NK-92 (cell line): ENCODE measurements around the gene PRKAG2.
"Not testable (repeated sequence)": the region's sequence is repeated elsewhere in the genome, so short reads cannot be mapped to it uniquely, and the experiment has no call there.

Experiments used
- DNase-seq: peaks from one replicate; lab custom pipeline; 2025; ENCODE audit not compliant: unreplicated experiment; lab: John Stamatoyannopoulos, UW

The PRKAG2 gene

DNA sequence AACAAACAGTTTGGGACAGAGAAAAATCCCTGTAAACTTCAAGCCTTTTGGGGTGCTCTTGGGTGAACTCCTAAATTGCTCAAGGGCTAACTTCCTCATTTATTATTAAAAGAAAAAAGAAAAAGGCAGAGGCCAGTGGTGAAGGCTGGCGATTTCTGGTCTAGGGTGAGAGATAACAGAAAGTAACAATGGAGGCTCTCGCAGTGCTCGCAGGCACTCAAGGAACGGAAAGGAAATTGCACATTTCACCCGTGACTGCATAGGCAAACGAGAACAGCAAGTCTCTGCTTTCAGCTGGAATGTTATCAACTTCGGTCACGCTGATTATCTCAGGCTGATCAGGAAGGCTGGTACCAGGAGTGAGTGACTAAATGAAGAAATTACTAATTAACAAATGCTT lies 70.7 kb downstream of the PRKAG2 start:
- DNase-seq = no peak

DNA sequence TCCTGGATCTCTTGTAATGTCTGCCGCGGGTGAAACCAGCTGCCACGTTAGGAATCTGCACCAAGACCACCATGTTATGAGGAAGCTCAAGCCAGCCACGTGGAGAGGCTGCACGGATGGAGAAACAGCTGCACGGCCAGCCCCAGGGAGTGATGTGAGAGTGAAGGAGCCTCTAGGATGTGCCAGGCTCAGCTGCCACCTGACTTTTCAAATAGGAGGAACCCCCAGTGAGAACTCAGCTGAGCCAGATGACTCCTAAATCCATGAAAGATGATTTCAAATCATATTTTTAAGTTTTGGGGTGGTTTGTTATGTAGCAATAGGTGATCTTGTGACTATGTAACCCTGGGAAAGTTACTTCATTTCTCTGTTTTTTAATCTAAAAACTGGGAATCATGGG lies 71.7 kb downstream of the PRKAG2 start:
- DNase-seq = no peak

DNA sequence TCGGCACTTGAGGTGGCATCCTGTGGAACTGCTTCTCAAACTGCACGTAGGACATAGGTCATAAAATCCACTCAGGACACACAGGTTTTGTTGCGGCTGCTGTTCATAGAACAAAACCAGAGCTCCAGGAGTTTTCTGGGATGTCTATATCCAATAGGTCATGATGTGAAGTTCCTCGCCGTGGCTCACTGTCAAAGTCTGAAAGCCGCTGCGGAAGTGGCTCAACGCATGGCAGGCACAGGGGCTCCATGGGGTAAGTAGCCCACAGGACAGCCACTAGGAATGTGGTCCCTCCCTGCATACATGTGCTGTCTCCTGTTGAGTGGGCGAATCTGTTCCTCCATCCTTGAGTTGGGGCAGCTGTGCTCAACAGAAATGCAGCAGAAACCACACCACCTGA lies 72.2 kb downstream of the PRKAG2 start:
- DNase-seq = no peak

DNA sequence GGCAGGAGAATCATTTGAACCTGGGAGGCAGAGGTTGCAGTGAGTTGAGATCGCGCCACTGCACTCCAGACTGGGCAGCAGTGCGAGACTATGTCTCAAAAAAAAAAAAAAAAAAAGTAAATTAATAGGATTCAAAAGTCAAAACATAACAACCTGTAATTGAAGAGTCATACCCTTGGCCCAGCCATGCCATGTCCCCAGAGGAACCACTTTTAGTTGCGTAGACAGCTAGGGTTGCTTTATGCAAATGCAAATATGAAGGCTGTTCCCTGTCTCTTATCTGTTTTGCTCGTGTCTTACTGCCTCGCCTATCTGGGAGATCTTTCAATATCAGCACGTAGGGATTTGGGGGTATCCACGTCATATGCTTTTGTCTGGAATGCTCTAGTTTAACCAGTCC lies 73.1 kb downstream of the PRKAG2 start:
- no peak for DNase-seq

DNA sequence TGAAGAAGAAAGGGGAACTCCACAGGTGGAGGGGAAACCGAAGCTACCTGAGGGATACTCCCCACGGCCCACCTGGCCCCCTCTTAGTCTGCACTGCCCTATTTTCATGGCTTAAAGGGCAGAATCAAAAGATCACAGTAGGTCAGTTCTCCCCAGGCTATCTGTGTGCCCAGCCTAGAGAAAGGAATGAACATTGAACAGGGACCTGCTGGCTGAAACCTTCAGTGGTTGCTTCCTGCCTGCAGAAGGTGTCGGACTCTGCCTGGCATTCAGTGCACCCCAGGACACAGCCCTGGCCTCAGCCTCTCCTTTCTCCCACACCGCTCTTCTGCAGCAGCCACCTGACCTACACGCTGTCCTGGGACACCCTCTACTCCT lies 74.5 kb downstream of the PRKAG2 start:
- no peak for DNase-seq

DNA sequence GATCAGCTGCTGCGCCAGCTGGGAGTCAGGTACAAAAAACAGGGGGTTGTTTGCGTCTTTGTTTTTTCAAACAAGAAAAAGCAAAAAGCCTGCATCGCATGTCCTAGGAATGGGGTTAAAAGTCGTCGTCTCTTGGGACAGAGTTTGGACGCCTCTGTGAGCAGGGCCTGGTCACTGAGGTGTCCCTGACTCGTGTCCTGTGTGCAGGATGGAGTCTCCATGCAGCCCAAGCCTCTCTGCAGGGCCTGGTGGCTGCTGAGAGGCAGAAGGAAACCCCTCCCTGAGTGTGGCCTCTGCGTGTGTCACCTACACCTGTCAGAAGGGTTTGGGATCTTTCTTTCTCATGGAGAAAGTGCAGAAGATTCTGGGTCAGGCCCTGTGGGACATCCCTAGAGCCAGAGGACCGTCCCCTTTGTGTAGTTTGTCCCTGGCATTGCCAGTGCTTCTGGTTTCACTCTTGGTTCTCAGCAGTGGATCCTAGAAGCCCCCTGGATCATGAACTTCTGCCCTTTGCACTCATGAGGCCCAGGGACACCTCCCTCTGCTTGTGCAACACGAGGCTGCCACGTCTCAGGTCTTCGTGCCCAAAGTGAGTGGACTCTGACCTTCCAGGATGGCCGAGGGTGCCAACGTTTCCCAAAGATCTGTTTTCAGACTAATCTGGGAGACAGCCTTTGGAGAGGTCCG lies 75.0 kb downstream of the PRKAG2 start:
- DNase-seq = no peak

DNA sequence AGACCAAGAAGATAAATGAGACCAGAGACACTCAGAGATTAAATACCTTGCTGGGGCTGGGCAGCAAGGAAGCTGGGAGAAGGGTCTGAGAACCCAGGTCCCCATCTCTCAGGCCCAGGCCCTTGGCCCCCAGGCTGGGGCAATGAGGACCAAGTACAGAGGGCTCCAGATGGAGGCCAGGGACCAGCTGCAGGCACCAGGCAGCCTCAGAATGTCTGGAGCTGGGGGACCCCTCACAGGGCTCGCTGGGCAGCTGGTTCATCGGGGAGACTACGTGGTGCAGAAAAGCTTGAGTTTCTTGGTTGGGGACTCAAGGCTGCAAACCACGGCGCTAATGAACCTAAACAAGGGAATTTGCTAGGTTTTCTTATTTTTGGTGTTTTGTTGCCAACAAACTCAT lies 75.6 kb downstream of the PRKAG2 start:
- no peak for DNase-seq

DNA sequence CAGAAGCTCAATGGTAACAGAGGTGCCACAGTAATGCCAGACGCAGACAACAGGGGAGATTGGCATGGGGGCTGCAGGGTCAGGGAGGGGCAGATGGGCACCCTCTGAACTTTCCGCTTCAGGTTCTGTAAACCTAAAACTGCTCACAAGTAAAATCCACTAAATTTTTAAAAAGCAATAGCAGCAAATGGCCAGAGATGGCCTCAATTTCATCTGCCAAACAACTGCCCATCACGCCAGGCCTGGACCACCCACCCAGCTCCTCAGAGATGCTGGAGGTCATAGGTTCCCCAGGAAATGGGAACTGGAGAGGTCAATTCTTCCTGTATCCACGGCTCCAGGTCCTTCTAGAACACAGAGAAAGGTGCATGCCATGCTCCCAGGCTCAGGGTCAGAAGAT lies 76.1 kb downstream of the PRKAG2 start:
- DNase-seq = no peak

DNA sequence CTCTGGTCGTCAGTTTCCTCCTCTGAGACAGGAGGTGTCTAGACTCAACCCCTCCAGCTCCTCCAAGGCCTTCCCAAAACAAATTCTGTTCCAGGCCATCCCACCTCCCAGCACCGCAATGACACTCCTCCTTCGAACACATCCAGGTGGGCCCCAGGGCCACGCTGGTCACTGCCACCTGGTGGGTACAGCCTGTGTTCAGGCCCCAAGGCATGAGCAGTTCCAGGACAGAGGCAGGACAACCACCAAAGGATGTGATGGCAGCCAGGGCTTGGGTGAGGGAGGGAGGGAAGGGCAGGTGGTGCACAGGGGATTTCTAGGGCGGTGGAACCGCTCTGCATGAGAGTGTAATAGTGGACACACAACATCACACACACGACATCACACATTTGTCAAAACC lies 76.5 kb downstream of the PRKAG2 start:
- DNase-seq = no peak

DNA sequence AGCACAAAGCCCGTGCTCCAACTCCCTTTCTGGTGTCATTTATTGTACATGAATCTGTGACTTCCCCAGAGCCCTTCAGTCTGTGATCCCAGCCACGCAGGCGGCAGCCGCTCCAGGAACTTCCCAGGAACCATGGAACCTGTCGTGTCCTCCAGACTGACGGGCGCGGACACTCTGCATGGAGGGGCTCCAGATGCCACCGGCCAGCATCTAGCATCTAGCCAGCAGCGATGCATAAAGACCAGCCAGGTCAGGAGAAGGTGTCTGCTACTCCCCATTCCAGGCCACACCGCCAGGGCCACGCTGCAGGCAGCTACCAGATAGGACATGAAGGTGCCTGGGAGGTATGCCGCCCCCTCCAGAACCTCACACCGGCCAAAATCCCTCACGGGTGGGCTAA lies 77.4 kb downstream of the PRKAG2 start:
- DNase-seq = no peak

DNA sequence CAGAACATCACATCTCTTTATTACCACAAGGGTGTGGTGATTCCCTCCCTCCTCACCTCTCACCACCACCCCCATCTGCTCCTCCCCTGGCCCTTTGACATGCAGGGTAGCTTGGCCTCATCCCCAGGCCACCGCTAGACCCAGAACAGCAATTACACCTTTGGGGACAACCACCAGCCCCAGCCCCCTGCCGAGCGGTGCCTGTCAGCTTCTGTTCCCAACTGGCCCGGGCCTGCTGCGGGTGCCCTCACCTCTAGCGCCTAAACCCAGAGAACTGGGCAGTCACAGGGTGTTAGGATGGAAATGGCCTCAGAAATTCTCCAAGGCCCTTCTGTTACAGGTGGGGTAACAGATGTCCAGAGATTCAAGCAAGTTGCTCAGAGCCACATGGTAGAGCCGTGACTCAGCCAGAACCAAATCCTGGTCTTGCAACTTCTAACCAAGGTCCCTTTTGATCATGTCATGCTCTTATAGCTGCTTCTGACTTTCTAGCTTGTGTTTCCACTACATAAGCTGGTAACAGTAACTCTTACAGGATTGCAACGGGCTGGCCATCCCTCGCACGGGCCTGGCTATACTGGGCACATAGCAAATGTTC lies 78.0 kb downstream of the PRKAG2 start:
- DNase-seq = no peak

DNA sequence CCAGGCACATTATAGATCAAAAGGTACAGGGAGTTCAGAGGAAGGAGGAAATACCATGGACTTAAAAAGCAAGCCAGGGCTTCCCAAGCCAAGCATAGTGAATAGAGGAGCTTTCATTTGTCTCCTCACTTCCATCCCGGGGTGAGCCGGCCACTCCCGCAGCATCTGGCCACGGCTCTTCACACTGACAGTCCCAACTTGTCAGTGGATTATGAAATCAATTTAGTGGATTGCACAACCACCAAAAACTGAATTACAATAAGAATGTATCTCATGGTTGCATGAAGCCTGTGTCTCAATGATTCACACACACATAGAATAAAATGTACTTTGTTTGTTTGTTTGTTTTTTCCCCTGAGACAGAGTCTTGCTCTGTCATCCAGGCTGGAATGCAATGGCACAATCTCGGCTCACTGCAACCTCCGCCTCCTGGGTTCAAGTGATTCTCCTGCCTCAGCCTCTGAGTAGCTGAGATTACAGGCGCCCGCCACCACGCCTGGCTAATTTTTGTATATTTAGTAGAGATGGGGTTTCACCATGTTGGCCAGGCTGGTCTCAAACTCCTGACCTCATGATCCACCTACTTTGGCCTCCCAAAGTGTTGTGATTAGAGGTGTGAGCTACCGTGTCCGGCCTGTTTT lies 79.1 kb downstream of the PRKAG2 start:
- DNase-seq = not testable (repeated sequence)

DNA sequence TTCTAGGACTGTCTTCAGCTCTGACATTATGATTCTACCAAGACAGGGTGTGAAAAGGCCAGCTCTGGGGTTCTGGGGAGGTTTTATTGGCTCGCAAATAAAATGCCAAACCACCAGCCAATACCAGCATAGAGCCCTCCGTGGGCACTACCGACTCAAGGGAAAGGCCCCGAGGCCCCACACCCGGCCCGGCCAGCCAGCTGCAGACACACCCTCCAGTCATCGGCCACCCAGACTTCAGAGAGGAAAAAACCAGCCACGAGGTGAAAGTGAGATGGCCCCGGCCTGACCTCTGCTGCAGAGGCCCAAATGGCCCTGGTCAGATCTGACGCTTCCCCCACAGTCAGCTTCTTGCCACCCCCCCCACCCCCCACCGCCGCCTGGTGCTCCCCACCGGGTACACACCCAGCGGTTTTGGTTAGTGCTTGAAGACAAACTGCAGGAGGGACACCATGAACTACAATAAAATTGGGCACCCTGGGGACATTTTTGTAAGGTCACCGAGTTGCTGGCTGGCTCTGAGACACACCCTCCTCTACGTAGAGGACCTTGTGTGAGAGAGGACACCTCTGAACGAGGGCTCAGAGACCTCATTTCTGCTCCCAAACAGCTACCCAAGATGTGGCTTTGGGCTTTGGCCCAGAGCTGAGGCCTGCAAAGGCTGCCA lies 79.9 kb downstream of the PRKAG2 start:
- DNase-seq = no peak

DNA sequence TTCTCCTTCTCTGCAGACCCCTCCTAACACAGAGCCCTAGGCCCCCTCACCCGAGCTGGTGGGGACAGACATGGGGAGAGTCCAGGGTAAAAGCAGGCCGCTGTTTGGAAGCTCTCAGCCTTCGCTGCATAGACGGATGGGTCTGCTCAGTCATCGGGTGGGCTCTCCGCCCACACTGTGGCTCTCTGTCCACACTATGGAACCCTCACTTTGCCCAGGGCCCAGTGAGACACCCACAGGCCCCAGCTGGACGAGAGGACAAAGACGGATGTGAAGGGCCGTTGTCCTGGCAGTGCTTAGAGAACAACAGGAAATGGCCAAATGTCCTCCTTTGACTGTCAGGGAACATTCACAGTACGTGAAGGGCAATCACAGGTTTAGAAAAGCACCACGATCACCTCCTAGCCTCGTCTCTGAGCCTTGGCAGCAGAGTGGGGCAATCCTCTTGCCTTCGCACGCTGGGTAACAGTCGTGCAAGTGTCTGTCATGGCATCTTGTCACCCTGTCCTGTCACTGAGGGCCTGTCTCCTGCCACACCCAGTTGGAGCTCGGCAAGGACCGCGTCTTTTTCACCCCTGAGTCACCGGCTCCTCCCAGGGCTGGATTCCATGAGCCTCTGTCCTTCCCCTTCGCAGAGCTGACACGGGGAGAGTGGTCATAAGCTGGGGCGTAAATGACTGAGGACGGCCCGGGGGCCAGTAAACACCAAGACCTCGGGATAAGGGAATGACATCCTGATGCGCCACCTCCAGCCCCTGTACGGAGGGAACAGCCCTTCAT lies 80.6 kb downstream of the PRKAG2 start:
- no peak for DNase-seq

DNA sequence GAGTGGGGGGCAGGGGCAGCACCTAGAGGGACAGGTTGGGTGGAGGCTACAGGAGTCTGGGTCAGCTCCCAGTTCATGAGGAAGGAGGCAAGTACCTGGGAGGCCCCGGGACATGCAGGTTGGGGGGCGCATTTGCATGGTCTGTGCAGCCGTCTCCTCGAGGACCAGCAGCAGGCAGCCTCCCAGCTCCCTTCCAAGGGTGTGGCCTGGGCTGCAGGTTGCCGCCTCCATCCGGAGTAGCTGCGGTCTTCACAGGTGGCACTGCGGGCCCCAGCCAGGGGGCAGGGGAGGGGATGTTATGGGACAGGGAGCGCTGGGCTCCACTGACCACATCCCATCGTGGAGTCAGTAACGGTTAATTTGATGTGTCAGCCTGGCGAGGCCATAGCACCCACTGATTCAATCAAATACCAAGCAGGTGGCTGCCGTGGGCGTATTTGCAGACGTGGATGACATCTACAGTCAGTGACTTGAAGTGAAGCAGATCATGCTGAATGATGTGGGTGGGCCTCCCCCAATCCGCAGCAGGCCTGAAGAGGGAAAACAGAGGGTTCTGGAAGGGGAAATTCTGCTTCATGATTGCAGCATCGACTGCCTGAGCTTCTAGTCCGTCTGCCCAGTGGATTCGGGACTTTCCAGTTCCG lies 81.6 kb downstream of the PRKAG2 start:
- no peak for DNase-seq

DNA sequence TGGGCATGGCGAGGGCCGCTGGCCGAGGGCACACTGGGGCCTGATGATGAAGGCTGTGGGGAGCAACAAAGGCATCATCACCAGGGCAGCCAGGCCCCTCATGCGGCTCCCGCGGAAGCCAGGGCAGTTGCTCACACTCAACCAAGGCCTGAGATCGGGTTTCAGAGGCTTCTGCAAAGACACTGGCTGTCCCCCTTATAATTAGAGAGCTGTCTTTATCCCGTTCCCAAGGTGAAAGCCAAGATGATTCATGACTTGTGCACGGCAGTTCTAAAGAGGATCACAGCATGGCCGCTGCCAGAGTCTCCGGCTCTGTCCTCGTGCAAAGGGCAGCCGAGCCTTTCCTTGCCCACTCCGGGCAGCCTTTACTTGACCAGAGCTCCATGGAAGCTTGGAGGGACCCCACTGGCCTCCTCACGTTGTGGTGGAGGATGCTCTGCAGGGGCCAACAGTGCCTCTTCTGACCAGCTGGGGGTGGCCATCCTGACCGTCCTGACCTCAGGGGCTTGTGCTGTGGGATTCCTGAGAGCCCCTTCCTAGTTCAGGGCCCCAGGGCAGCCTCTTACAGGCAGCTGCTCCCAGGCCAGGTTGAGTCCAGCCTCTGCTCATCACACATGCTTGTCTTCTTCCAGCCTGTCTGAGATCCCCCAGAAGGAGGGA lies 82.3 kb downstream of the PRKAG2 start:
- no peak for DNase-seq

DNA sequence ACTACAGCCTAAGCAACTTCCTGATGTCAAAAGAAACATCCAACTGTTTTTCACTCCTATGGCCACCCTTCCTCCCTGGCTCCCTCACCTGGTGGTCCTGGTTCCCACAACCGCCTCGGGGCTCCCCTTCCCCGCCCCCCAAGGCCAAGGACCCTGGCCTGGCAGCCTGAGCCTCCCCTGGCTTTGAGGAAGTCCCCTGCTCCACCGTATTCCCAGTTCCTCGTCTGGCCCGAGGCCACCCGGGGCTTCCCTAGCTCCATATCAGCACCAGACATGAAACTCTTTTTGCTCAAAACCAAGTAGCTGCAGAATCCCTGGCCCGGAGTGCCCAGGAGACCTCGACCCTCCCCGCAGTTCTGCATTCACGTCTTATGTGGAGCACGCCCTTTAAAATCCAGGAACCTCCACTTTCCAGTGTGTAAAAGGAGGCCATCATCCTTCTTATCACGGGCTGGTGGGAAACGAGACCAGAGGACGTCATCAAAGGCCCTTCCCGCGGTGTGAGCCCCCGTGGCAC lies 82.9 kb downstream of the PRKAG2 start:
- DNase-seq = no peak

DNA sequence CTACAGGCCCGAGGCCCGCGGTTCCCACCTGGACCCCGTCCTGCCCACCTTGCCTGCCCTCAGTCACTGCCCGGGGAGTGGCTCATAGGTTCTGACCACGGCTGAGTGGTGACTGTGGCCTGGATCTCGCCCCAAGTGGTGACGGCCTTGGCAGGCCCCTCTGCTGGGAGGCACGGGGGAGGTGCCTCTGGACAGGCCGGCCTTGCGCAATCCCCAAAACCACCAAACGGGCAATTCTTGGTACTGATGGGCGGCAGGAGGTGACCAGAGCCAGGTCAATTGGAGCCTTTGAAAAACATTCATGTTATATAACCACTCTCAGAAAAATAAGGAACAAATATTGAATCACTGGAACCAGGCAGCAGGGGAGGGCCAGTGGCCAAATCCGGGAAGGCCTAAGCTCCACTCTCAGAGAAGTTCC lies 83.4 kb downstream of the PRKAG2 start:
- DNase-seq = no peak

DNA sequence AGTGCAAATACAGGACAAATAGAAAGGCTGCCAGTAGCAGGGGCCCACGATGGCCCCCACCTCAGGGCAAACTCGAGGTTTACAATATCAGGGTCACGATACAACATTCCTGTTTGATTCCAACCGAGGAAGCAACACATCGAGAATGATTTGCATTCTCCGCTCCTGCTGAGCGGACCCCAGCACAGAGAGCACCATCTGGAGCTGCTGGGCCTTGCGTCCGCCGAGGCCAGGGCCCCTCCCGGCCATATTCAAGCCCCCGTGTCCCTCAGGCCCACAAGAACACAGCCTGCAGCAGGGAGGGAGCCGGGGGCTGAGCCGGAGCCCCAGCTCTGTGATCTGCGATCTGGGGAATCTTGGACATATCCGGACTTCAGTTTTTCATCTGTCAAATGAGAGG lies 84.3 kb downstream of the PRKAG2 start:
- no peak for DNase-seq

DNA sequence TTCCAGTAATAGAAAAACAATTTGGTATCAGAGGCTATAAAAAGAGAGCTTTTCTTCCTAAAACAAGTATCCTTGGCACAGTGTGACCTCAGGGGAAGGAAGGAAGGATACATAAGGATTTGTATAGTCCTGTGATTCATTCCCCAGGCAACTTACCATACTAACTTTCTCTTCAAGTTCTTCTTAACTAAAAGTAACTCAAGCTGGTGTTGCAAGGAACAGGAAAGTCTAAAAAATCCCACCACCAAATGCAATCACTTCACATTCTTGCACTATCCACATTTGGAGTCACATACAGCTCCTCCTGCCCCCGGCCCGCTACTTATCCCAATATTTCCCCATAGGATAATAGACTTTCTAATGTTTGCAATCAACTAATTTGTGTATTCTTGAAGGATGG lies 84.8 kb downstream of the PRKAG2 start:
- no peak for DNase-seq
